Loucy (cell line): Measurements from ENCODE around the gene TICAM1.

Source experiments
- EZH2phosphoT487 ChIP-seq: fragments of 200-600 bp; IDR thresholded peaks from 2 replicates; pipeline ENCODE4 v1.6.1; 2018; ENCODE audit warnings: antibody characterized with exemption, mild to moderate bottlenecking, moderate library complexity, borderline replicate concordance
- TF ChIP-seq, protein P1 (sequence below): fragments of 200-600 bp; sonication (generic); conservative IDR thresholded peaks from 2 replicates; pipeline ENCODE4 v1.5.1; 2014; ENCODE audit warnings: mild to moderate bottlenecking, antibody characterized with exemption, low read length

- TF ChIP-seq, protein P1, sequence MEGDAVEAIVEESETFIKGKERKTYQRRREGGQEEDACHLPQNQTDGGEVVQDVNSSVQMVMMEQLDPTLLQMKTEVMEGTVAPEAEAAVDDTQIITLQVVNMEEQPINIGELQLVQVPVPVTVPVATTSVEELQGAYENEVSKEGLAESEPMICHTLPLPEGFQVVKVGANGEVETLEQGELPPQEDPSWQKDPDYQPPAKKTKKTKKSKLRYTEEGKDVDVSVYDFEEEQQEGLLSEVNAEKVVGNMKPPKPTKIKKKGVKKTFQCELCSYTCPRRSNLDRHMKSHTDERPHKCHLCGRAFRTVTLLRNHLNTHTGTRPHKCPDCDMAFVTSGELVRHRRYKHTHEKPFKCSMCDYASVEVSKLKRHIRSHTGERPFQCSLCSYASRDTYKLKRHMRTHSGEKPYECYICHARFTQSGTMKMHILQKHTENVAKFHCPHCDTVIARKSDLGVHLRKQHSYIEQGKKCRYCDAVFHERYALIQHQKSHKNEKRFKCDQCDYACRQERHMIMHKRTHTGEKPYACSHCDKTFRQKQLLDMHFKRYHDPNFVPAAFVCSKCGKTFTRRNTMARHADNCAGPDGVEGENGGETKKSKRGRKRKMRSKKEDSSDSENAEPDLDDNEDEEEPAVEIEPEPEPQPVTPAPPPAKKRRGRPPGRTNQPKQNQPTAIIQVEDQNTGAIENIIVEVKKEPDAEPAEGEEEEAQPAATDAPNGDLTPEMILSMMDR: no peak
- TF ChIP-seq EZH2phosphoT487: no peak
These were observed 13.8 kb downstream of the TICAM1 start for GRCh38 chr19:4817467-4818277.
